H1 (cell line): ENCODE data around the gene OGFOD3. TPM values are rescaled to one million over a fixed set of nuclear protein-coding genes. Genes with fewer than 3 reads are reported as not detected.

ENCODE experiments used
- BCL11A ChIP-seq, 2 experiments: IDR thresholded peaks; one replicate each; pipeline ENCODE4 v1.6.1; 2011; ENCODE audit warnings: low read depth in 2 of 2, low read length in 2 of 2, mild to moderate bottlenecking in 2 of 2
- FOSL1 ChIP-seq: IDR thresholded peaks from 2 replicates; pipeline ENCODE4 v1.6.1; 2011; ENCODE audit warnings: mild to moderate bottlenecking, low read depth, low read length, moderate library complexity; ENCODE audit not compliant: insufficient read depth
- POLR2A ChIP-seq, 2 experiments: IDR thresholded peaks; 1 replicate in 1 of 2; 2 replicates in 1 of 2; pipeline ENCODE4 v1.6.1; 2011; ENCODE audit warnings: low read depth in 2 of 2, low read length in 2 of 2, mild to moderate bottlenecking in 2 of 2; ENCODE audit errors: control extremely low read depth in 1 of 2
- POU5F1 ChIP-seq: IDR thresholded peaks from 2 replicates; pipeline ENCODE4 v1.6.1; 2011; ENCODE audit warnings: low read depth, mild to moderate bottlenecking, low read length, moderate library complexity
- RBBP5 ChIP-seq: IDR thresholded peaks from 2 replicates; pipeline ENCODE4 v1.7.1; 2012; ENCODE audit warnings: low read depth, mild to moderate bottlenecking, inconsistent platforms, low read length, moderate library complexity, borderline replicate concordance
- YY1 ChIP-seq: IDR thresholded peaks from 2 replicates; pipeline ENCODE4 v1.6.1; 2011; ENCODE audit warnings: low read depth, mild to moderate bottlenecking, low read length
- polyA plus RNA-seq, 7 experiments: library from polyadenylated mRNA; depleted of rRNA in 3 of 7; stranded (reverse) in 5 of 7; unstranded in 2 of 7; fragments of >200 nt in 5 of 7; fragments of 200-250 nt in 2 of 7; gene quantifications; 1 replicate in 5 of 7; 2 replicates in 1 of 7; 4 replicates in 1 of 7; pipeline versions ENCODE4 v1.2.1 to v1.2.3, GENCODE V29; 2011 to 2013; ENCODE audit warnings: missing spikeins in 2 of 7, mixed read lengths in 2 of 7
- total RNA-seq: library from RNA; stranded (reverse); fragmentation: NEBNext Ultra II Directional; extraction: Animal tissue kit (Norgen Biotek cat#: 25700); gene quantifications from 2 replicates; pipeline ENCODE4 v1.2.1, GENCODE V29; 2021
- TF ChIP-seq, protein P1 (sequence below): fragments of 300-600 bp; sonication (generic); IDR thresholded peaks from 2 replicates; pipeline ENCODE4 v1.7.1; 2012; ENCODE audit warnings: low read length, moderate library complexity, mild to moderate bottlenecking, inconsistent platforms; ENCODE audit not compliant: insufficient replicate concordance
- TF ChIP-seq, protein P2 (sequence below): IDR thresholded peaks from 2 replicates; pipeline ENCODE4 v1.6.1; 2012; ENCODE audit warnings: inconsistent platforms
- TF ChIP-seq, protein P3 (sequence below): IDR thresholded peaks from 2 replicates; pipeline ENCODE4 v1.6.1; 2011; ENCODE audit warnings: low read depth, mild to moderate bottlenecking, low read length; ENCODE audit not compliant: insufficient read depth

Gene OGFOD3
- total and polyA plus RNA-seq, 2 of the 8 experiments (the other 6 are each of a cell fraction or from before 2014, with no cell fraction given): 21.1 to 21.8 TPM

DNA sequence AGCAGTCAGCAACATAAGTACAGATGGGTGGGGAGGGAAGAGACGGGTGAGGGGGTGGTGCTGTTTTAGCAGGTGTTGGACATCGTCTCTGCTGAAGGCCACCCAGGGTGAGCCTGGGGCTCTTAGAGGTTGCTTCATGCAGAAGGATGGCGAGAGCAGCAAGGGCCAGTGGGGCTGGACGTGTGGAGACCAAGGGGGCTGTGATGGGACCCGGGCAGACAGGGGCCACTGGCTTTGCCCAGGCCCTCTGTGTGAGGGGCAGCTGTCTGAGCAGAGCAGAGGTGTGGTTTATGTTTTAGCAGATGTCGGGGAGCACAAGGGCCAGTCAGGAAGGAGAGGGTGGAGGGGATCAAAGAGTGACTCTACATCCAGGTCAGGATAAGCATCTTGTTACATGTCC is 45.0 kb upstream of the OGFOD3 start (continued):
- TF ChIP-seq, protein P1, sequence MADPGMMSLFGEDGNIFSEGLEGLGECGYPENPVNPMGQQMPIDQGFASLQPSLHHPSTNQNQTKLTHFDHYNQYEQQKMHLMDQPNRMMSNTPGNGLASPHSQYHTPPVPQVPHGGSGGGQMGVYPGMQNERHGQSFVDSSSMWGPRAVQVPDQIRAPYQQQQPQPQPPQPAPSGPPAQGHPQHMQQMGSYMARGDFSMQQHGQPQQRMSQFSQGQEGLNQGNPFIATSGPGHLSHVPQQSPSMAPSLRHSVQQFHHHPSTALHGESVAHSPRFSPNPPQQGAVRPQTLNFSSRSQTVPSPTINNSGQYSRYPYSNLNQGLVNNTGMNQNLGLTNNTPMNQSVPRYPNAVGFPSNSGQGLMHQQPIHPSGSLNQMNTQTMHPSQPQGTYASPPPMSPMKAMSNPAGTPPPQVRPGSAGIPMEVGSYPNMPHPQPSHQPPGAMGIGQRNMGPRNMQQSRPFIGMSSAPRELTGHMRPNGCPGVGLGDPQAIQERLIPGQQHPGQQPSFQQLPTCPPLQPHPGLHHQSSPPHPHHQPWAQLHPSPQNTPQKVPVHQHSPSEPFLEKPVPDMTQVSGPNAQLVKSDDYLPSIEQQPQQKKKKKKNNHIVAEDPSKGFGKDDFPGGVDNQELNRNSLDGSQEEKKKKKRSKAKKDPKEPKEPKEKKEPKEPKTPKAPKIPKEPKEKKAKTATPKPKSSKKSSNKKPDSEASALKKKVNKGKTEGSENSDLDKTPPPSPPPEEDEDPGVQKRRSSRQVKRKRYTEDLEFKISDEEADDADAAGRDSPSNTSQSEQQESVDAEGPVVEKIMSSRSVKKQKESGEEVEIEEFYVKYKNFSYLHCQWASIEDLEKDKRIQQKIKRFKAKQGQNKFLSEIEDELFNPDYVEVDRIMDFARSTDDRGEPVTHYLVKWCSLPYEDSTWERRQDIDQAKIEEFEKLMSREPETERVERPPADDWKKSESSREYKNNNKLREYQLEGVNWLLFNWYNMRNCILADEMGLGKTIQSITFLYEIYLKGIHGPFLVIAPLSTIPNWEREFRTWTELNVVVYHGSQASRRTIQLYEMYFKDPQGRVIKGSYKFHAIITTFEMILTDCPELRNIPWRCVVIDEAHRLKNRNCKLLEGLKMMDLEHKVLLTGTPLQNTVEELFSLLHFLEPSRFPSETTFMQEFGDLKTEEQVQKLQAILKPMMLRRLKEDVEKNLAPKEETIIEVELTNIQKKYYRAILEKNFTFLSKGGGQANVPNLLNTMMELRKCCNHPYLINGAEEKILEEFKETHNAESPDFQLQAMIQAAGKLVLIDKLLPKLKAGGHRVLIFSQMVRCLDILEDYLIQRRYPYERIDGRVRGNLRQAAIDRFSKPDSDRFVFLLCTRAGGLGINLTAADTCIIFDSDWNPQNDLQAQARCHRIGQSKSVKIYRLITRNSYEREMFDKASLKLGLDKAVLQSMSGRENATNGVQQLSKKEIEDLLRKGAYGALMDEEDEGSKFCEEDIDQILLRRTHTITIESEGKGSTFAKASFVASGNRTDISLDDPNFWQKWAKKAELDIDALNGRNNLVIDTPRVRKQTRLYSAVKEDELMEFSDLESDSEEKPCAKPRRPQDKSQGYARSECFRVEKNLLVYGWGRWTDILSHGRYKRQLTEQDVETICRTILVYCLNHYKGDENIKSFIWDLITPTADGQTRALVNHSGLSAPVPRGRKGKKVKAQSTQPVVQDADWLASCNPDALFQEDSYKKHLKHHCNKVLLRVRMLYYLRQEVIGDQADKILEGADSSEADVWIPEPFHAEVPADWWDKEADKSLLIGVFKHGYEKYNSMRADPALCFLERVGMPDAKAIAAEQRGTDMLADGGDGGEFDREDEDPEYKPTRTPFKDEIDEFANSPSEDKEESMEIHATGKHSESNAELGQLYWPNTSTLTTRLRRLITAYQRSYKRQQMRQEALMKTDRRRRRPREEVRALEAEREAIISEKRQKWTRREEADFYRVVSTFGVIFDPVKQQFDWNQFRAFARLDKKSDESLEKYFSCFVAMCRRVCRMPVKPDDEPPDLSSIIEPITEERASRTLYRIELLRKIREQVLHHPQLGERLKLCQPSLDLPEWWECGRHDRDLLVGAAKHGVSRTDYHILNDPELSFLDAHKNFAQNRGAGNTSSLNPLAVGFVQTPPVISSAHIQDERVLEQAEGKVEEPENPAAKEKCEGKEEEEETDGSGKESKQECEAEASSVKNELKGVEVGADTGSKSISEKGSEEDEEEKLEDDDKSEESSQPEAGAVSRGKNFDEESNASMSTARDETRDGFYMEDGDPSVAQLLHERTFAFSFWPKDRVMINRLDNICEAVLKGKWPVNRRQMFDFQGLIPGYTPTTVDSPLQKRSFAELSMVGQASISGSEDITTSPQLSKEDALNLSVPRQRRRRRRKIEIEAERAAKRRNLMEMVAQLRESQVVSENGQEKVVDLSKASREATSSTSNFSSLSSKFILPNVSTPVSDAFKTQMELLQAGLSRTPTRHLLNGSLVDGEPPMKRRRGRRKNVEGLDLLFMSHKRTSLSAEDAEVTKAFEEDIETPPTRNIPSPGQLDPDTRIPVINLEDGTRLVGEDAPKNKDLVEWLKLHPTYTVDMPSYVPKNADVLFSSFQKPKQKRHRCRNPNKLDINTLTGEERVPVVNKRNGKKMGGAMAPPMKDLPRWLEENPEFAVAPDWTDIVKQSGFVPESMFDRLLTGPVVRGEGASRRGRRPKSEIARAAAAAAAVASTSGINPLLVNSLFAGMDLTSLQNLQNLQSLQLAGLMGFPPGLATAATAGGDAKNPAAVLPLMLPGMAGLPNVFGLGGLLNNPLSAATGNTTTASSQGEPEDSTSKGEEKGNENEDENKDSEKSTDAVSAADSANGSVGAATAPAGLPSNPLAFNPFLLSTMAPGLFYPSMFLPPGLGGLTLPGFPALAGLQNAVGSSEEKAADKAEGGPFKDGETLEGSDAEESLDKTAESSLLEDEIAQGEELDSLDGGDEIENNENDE: no peak
- TF ChIP-seq, protein P2, sequence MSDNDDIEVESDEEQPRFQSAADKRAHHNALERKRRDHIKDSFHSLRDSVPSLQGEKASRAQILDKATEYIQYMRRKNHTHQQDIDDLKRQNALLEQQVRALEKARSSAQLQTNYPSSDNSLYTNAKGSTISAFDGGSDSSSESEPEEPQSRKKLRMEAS: no peak
- TF ChIP-seq POLR2A (IDR thresholded peaks at IDR 0.05; ENCODE audit: control extremely low read depth in 1 of 2, low read depth in 2 of 2, low read length in 2 of 2) (no peak), RBBP5 (no peak), YY1 (no peak), BCL11A (IDR thresholded peaks at IDR 0.05; ENCODE audit: low read depth in 2 of 2, low read length in 2 of 2) (no peak), FOSL1 (no peak), POU5F1 (no peak)
- TF ChIP-seq, protein P3, sequence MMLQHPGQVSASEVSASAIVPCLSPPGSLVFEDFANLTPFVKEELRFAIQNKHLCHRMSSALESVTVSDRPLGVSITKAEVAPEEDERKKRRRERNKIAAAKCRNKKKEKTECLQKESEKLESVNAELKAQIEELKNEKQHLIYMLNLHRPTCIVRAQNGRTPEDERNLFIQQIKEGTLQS: no peak
